Measurements from ENCODE around the gene TRIO.

GRCh38 chr5:14364096-14364495 lies 221.0 kb downstream of the TRIO start:
- no peak for TF ChIP-seq CTCF (IDR thresholded peaks at IDR 0.05)
- TF ChIP-seq POLR2A (IDR thresholded peaks at IDR 0.05) = no peak
